Ovary (tissue), 9 donors: ENCODE results near the gene BTC. TPM values are rescaled to one million over a fixed set of nuclear protein-coding genes. Genes with fewer than 3 reads are reported as not detected.
"Not testable (repeated sequence)": the region's sequence is repeated elsewhere in the genome, so short reads cannot be mapped to it uniquely, and the experiment has no call there.

Source experiments
- DNase-seq, 5 donors: peaks; one replicate each; pipeline ENCODE4 v3.0.0-alpha.2; 2019 to 2020
- H3K27ac ChIP-seq, 2 donors: fragments of 200-600 bp; one replicate each; pipeline versions ENCODE4 v1.5.1 to v1.8.0; 2019 to 2022
- H3K27me3 ChIP-seq: fragments of 200-600 bp; one replicate; pipeline ENCODE4 v1.8.0; 2022
- H3K36me3 ChIP-seq: fragments of 200-600 bp; sonication (generic); one replicate; pipeline ENCODE4 v1.5.1; 2019
- H3K4me1 ChIP-seq: one replicate; pipeline ENCODE4 v1.8.1; 2013; ENCODE audit warnings: mild to moderate bottlenecking, moderate library complexity; ENCODE audit not compliant: insufficient read depth
- H3K4me3 ChIP-seq: fragments of 200-600 bp; sonication (generic); one replicate; pipeline ENCODE4 v1.5.1; 2017
- H3K9me3 ChIP-seq, 2 donors: fragments of 200-600 bp in 1 of 2; sonication (generic) in 1 of 2; one replicate each; pipeline versions ENCODE4 v1.5.1 to v1.8.1; 2013 to 2019; ENCODE audit warnings: mild to moderate bottlenecking in 1 of 2, moderate library complexity in 1 of 2
- EP300 ChIP-seq: sonication (generic); formaldehyde crosslinking; IDR thresholded peaks from one replicate; pipeline ENCODE4 v1.6.1; 2017; ENCODE audit warnings: antibody characterized with exemption
- POLR2A ChIP-seq: fragments of 450-650 bp; IDR thresholded peaks from one replicate; pipeline ENCODE4 v1.6.1; 2017; ENCODE audit warnings: antibody characterized with exemption, mild to moderate bottlenecking, moderate library complexity
- WGBS, 3 donors: extraction: QIAGEN DNeasy Blood & Tissue Kit in 1 of 3; methylation state at CpG; one replicate each; pipeline versions ENCODE4 v1.1.5 to v1.1.7; 2013 to 2017; 5-methylcytosine and 5-hydroxymethylcytosine counted together
- intact Hi-C, 4 donors: fragments of 100-400 bp; cut with DNase I; formaldehyde crosslinking; loops; one replicate each; pipeline versions ENCODE4 v1.11.0 to v1.15.1; 2022 to 2023
- polyA plus RNA-seq, 2 donors: library from polyadenylated mRNA; stranded (reverse); fragments of 200-250 nt in 1 of 2; fragments of 350-450 nt in 1 of 2; fragmentation: Illumina TruSeq in 1 of 2; extraction: RNeasy Lipid Tissue Mini Kit (QIAGEN cat#74804) in 1 of 2; gene quantifications; one replicate each; pipeline ENCODE4 v1.2.3, GENCODE V29; 2013 to 2014
- total RNA-seq, 7 donors: library from RNA; depleted of rRNA in 2 of 7; stranded (reverse); fragments of >200 nt in 2 of 7; fragmentation: NEBNext Ultra II Directional in 3 of 7; extraction: Animal tissue kit (Norgen Biotek cat#: 25700) in 3 of 7; gene quantifications; one replicate each; pipeline versions ENCODE4 v1.1.0 to v1.2.4, GENCODE V29; 2016 to 2023
- TF ChIP-seq, protein P1 (sequence below), 3 donors: fragments of 450-650 bp in 2 of 3; fragments of 200-600 bp in 1 of 3; IDR thresholded peaks; one replicate each; pipeline versions ENCODE4 v1.5.1 to v1.8.0; 2016 to 2022; ENCODE audit warnings: antibody characterized with exemption in 3 of 3, mild to moderate bottlenecking in 1 of 3
- donor health status: DM: no; HTN: no; CAD: no; lungs with moderate emphysema.
- donor health status: DM: no; HTN: no; CAD: no.
- donor health status: Bipolar disorder and iron deficiency.
- donor health status: DM: yes; HTN: yes; CAD: no.
- donor health status: DM: no; HTN: no; CAD: no.
- donor health status: DM: yes; HTN: yes; CAD: no.

BTC gene
- total and polyA plus RNA-seq, 9 donors, result 0.24 to 30.0 (median 0.97) TPM

DNA sequence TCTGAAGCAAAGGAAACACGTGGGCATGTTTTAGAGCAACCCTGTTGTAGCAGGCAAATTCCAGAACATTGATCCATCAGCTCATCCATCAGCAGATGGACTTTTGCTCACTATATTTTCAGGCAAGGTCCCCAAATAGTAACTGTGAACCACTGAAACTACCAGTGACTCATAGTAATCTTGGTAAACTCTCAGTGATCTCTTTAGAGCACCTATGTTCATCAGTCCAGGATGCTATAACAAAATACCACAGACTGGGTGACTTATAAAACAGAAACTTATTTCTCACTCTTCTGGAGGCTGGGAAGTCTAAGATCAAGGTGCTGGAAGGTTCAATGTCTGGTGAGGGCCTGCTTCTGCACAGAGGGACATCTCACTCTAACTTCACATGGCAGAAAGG is 28.9 kb upstream of the BTC start:
- H3K36me3 ChIP-seq, result no peaks in the 10 kb centered on the region
- no peaks in the 10 kb centered on the region for H3K9me3 ChIP-seq
- no peak overlapping the region for H3K4me3 ChIP-seq
- WGBS, 3 donors, result 52 to 69% (median 62%) methylated on average over 1 of the region's 1 CpG
- no peak for TF ChIP-seq EP300
- no peak for TF ChIP-seq POLR2A
- TF ChIP-seq, protein P1, sequence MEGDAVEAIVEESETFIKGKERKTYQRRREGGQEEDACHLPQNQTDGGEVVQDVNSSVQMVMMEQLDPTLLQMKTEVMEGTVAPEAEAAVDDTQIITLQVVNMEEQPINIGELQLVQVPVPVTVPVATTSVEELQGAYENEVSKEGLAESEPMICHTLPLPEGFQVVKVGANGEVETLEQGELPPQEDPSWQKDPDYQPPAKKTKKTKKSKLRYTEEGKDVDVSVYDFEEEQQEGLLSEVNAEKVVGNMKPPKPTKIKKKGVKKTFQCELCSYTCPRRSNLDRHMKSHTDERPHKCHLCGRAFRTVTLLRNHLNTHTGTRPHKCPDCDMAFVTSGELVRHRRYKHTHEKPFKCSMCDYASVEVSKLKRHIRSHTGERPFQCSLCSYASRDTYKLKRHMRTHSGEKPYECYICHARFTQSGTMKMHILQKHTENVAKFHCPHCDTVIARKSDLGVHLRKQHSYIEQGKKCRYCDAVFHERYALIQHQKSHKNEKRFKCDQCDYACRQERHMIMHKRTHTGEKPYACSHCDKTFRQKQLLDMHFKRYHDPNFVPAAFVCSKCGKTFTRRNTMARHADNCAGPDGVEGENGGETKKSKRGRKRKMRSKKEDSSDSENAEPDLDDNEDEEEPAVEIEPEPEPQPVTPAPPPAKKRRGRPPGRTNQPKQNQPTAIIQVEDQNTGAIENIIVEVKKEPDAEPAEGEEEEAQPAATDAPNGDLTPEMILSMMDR (IDR thresholded peaks at IDR 0.05), result no peak
- H3K4me1 ChIP-seq, result no peaks in the 10 kb centered on the region
- DNase-seq, result no peak
- no peaks in the 10 kb centered on the region for H3K27me3 ChIP-seq
- no peak overlapping the region for H3K27ac ChIP-seq
- intact Hi-C loops, result no loop called here

DNA sequence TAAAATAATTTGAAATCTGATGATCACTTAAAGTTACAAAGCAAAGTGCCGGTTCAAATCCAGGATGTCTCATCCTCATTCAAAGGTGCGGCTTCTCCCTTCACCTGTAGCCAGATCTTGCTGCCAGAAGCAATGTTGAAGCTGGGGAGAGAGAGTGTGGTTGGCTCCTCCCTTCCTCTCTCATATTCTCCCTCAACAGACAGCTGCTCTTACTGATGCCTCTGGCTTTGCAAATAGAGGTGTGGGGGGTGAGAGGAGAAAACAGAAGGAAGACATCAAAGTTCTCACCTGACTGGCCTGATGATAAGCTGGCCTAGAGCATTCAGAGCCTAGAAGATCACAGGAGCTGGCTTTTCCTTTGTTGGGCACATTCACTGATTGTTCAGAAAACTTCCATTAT is 28.3 kb upstream of the BTC start:
- DNase-seq, result no peak
- H3K27me3 ChIP-seq, result no peaks in the 10 kb centered on the region
- no peak overlapping the region for H3K4me3 ChIP-seq
- H3K27ac ChIP-seq, result no peak overlapping the region
- TF ChIP-seq, protein P1 (IDR thresholded peaks at IDR 0.05), result no peak
- no peak for TF ChIP-seq EP300
- no peak for TF ChIP-seq POLR2A
- intact Hi-C loops, result no loop called here
- WGBS, 3 donors, result 91 to 92% (median 91%) methylated on average over 2 of the region's 2 CpGs
- H3K4me1 ChIP-seq, result no peaks in the 10 kb centered on the region
- no peaks in the 10 kb centered on the region for H3K9me3 ChIP-seq
- H3K36me3 ChIP-seq, result no peaks in the 10 kb centered on the region

DNA sequence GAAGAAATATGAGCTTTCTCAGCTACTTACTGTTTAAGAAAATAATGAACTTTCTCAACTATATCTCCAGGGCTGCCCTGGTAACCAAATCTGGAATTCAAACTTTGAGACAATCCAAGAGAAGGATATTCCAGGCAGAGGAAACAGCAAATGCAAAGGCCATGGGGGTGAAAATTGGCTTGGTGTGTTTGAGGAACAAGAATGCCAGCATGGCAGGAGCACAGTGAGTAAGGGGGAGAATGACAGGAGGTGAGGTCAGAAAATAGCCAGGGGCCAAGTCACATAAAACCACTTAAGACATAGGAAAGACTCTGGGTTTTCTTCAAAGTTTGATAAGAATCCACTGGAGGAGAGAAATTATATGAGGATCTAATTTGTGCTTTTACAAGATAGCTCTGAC is 27.2 kb upstream of the BTC start:
- intact Hi-C loops, result no loop called here
- DNase-seq, result no peak
- Histone ChIP-seq H3K4me1 (no peaks in the 10 kb centered on the region), H3K27me3 (no peaks in the 10 kb centered on the region), H3K9me3 (no peaks in the 10 kb centered on the region), H3K4me3 (no peak overlapping the region), H3K27ac (no peak overlapping the region), H3K36me3 (no peaks in the 10 kb centered on the region)
- TF ChIP-seq EP300, result no peak
- no peak for TF ChIP-seq POLR2A
- TF ChIP-seq, protein P1 (IDR thresholded peaks at IDR 0.05), result no peak

DNA sequence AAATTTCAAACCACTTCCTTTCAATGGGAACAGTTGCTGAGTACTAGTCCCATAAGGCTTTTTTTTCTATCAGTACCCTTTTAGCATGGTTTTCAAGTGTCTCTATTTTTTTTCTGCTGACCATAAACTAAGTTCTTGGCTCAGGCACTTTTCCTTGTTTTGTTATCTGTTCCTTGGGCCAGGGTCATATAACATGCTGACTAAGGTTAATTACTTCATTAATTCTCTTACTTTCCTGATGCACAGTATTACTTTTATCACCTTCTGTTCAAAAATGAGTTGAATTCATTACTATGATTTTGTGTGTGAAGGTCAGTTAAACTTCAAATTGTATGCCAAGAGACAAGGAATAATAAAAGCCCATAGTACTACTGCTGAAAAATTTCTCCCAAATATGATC is 19.7 kb upstream of the BTC start:
- Histone ChIP-seq H3K4me1 (no peaks in the 10 kb centered on the region), H3K27me3 (no peaks in the 10 kb centered on the region), H3K4me3 (no peak overlapping the region), H3K9me3 (no peaks in the 10 kb centered on the region), H3K27ac (no peak overlapping the region), H3K36me3 (no peaks in the 10 kb centered on the region)
- TF ChIP-seq POLR2A (no peak), EP300 (no peak)
- TF ChIP-seq, protein P1 (IDR thresholded peaks at IDR 0.05), result no peak
- DNase-seq, result no peak
- intact Hi-C loops, result no loop called here

DNA sequence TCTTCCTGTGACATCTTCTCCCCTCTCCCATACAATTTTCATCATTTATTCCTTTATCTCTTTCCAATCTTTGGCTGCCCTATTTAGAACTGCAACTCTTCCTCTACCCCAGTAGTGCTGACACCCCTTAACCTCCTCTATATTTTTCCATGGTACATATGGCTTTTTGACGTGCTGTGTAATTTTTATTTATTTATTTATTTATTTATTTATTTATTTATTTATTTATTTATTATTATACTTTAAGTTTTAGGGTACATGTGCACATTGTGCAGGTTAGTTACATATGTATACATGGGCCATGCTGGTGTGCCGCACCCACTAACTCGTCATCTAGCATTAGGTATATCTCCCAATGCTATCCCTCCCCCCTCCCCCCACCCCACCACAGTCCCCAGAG is 17.7 kb upstream of the BTC start:
- H3K27me3 ChIP-seq, H3K4me3 ChIP-seq, H3K9me3 ChIP-seq, H3K36me3 ChIP-seq, H3K4me1 ChIP-seq, intact Hi-C loops, DNase-seq, H3K27ac ChIP-seq: not testable (repeated sequence)
- WGBS, 3 donors, result 80 to 91% (median 81%) methylated on average over 3 of the region's 3 CpGs
